Spleen (tissue), 7 donors: ENCODE results near the gene CASP2.

Experiments
- POLR2A ChIP-seq, 3 donors: fragments of 450-650 bp; IDR thresholded peaks; one replicate each; pipeline ENCODE4 v1.5.1; 2017; ENCODE audit warnings: antibody characterized with exemption in 3 of 3, mild to moderate bottlenecking in 1 of 3
- POLR2AphosphoS5 ChIP-seq, 3 donors: sonication (generic); formaldehyde crosslinking; IDR thresholded peaks; one replicate each; pipeline ENCODE4 v1.5.1; 2017; ENCODE audit warnings: antibody characterized with exemption in 3 of 3
- TF ChIP-seq, protein P1 (sequence below), 11 experiments: fragments of 200-600 bp in 7 of 11; fragments of 450-650 bp in 4 of 11; sonication (generic) in 4 of 11; IDR thresholded peaks in 8 of 11; conservative IDR thresholded peaks in 3 of 11; 1 replicate in 7 of 11; 2 replicates in 4 of 11; pipeline versions ENCODE4 v1.4.0 to v1.8.0; 2016 to 2021; ENCODE audit warnings: antibody characterized with exemption in 11 of 11, inconsistent platforms in 4 of 11, mild to moderate bottlenecking in 1 of 11
- donor health status: DM: no; HTN: no; CAD: no; lungs with moderate emphysema.
- donor health status: DM: no; HTN: no; CAD: no.
- donor health status: DM: no; HTN: no; CAD: no.

GRCh38 chr7:143245123-143245522, 43.0 kb upstream of the CASP2 start:
- TF ChIP-seq, protein P1, sequence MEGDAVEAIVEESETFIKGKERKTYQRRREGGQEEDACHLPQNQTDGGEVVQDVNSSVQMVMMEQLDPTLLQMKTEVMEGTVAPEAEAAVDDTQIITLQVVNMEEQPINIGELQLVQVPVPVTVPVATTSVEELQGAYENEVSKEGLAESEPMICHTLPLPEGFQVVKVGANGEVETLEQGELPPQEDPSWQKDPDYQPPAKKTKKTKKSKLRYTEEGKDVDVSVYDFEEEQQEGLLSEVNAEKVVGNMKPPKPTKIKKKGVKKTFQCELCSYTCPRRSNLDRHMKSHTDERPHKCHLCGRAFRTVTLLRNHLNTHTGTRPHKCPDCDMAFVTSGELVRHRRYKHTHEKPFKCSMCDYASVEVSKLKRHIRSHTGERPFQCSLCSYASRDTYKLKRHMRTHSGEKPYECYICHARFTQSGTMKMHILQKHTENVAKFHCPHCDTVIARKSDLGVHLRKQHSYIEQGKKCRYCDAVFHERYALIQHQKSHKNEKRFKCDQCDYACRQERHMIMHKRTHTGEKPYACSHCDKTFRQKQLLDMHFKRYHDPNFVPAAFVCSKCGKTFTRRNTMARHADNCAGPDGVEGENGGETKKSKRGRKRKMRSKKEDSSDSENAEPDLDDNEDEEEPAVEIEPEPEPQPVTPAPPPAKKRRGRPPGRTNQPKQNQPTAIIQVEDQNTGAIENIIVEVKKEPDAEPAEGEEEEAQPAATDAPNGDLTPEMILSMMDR (IDR thresholded peaks at IDR 0.05 in 8 of 11, conservative IDR thresholded peaks at IDR 0.05 in 3 of 11), result no peak
- TF ChIP-seq POLR2A (IDR thresholded peaks at IDR 0.05), result no peak
- TF ChIP-seq POLR2AphosphoS5 (IDR thresholded peaks at IDR 0.05), result no peak
